BE2C (cell line): Measurements from ENCODE around the gene CSF1.

Experiments
- DNase-seq: peaks from one replicate; pipeline ENCODE4 v3.0.0-alpha.2; 2020
- H3K27me3 ChIP-seq: fragments of 250-450 bp; sonication (Bioruptor Pico); 2 replicates; pipeline ENCODE4 v1.5.1; 2020; ENCODE audit warnings: mild to moderate bottlenecking
- H3K36me3 ChIP-seq: fragments of 250-450 bp; sonication (Bioruptor Pico); 2 replicates; pipeline ENCODE4 v1.5.1; 2020; ENCODE audit warnings: mild to moderate bottlenecking
- H3K4me1 ChIP-seq: fragments of 250-450 bp; sonication (Bioruptor Pico); 2 replicates; pipeline ENCODE4 v1.5.1; 2020
- H3K4me3 ChIP-seq: 2 replicates; pipeline ENCODE4 v1.5.1; 2011; ENCODE audit warnings: low read depth, low read length
- H3K9me3 ChIP-seq: fragments of 250-450 bp; sonication (Bioruptor Pico); 2 replicates; pipeline ENCODE4 v1.5.1; 2020
- TF ChIP-seq, protein P1 (sequence below): IDR thresholded peaks from 2 replicates; pipeline ENCODE4 v1.5.1; 2012; ENCODE audit warnings: mild to moderate bottlenecking, low read depth, low read length

CSF1 gene

GRCh38 chr1:109887271-109887670 is 23.4 kb upstream of the CSF1 start:
- TF ChIP-seq, protein P1, sequence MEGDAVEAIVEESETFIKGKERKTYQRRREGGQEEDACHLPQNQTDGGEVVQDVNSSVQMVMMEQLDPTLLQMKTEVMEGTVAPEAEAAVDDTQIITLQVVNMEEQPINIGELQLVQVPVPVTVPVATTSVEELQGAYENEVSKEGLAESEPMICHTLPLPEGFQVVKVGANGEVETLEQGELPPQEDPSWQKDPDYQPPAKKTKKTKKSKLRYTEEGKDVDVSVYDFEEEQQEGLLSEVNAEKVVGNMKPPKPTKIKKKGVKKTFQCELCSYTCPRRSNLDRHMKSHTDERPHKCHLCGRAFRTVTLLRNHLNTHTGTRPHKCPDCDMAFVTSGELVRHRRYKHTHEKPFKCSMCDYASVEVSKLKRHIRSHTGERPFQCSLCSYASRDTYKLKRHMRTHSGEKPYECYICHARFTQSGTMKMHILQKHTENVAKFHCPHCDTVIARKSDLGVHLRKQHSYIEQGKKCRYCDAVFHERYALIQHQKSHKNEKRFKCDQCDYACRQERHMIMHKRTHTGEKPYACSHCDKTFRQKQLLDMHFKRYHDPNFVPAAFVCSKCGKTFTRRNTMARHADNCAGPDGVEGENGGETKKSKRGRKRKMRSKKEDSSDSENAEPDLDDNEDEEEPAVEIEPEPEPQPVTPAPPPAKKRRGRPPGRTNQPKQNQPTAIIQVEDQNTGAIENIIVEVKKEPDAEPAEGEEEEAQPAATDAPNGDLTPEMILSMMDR: no peak
- DNase-seq: no peak
- Histone ChIP-seq H3K36me3 (no peaks in the 10 kb centered on the region), H3K4me1 (no peaks in the 10 kb centered on the region), H3K4me3 (no peak overlapping the region), H3K9me3 (no peaks in the 10 kb centered on the region), H3K27me3 (no peaks in the 10 kb centered on the region)

- H3K4me1 ChIP-seq: no peaks in the 10 kb centered on the region
- H3K4me3 ChIP-seq: no peak overlapping the region
- DNase-seq: no peak
- no peaks in the 10 kb centered on the region for H3K9me3 ChIP-seq
- no peaks in the 10 kb centered on the region for H3K36me3 ChIP-seq
- no peaks in the 10 kb centered on the region for H3K27me3 ChIP-seq
- TF ChIP-seq, protein P1: no peak
These were observed 22.8 kb upstream of the CSF1 start for GRCh38 chr1:109887884-109888283.

GRCh38 chr1:109889094-109889493 is 21.6 kb upstream of the CSF1 start:
- no peaks in the 10 kb centered on the region for H3K4me1 ChIP-seq
- H3K36me3 ChIP-seq: no peaks in the 10 kb centered on the region
- TF ChIP-seq, protein P1: no peak
- H3K27me3 ChIP-seq: no peaks in the 10 kb centered on the region
- H3K9me3 ChIP-seq: no peaks in the 10 kb centered on the region
- no peak overlapping the region for H3K4me3 ChIP-seq
- no peak for DNase-seq

GRCh38 chr1:109890115-109890953 is 20.3 kb upstream of the CSF1 start:
- H3K4me1 ChIP-seq: no peaks in the 10 kb centered on the region
- H3K27me3 ChIP-seq: no peaks in the 10 kb centered on the region
- TF ChIP-seq, protein P1: no peak
- DNase-seq: no peak
- H3K9me3 ChIP-seq: no peaks in the 10 kb centered on the region
- no peak overlapping the region for H3K4me3 ChIP-seq
- no peaks in the 10 kb centered on the region for H3K36me3 ChIP-seq

GRCh38 chr1:109891930-109892329 is 18.7 kb upstream of the CSF1 start:
- TF ChIP-seq, protein P1: no peak
- Histone ChIP-seq H3K36me3 (no peaks in the 10 kb centered on the region), H3K9me3 (no peaks in the 10 kb centered on the region), H3K4me3 (no peak overlapping the region), H3K4me1 (no peaks in the 10 kb centered on the region), H3K27me3 (no peaks in the 10 kb centered on the region)
- no peak for DNase-seq
